H9 (cell line): ENCODE results near the gene ZFP69. TPM values are rescaled to one million over a fixed set of nuclear protein-coding genes. Genes with fewer than 3 reads are reported as not detected.

ENCODE experiments used
- DNase-seq: peaks from one replicate; pipeline ENCODE4 v3.0.0-alpha.2; 2017
- H2AFZ ChIP-seq: one replicate; pipeline ENCODE4 v1.6.1; 2013; ENCODE audit warnings: mild to moderate bottlenecking, low read length, control low read depth, moderate library complexity
- H2AK5ac ChIP-seq: 2 replicates; pipeline ENCODE4 v1.6.1; 2013; ENCODE audit warnings: low read length, control low read depth, mixed read lengths; ENCODE audit not compliant: insufficient read length
- H2BK120ac ChIP-seq: one replicate; pipeline ENCODE4 v1.6.1; 2013; ENCODE audit warnings: low read depth, mild to moderate bottlenecking, low read length, control low read depth, inconsistent platforms; ENCODE audit not compliant: poor library complexity, severe bottlenecking
- H2BK12ac ChIP-seq: 2 replicates; pipeline ENCODE4 v1.6.1; 2013; ENCODE audit warnings: low read length, control low read depth, mixed read lengths, low read depth; ENCODE audit not compliant: insufficient read length
- H2BK15ac ChIP-seq: 2 replicates; pipeline ENCODE4 v1.6.1; 2013; ENCODE audit warnings: low read depth, low read length, control low read depth
- H2BK20ac ChIP-seq: one replicate; pipeline ENCODE4 v1.6.1; 2013; ENCODE audit warnings: low read depth, mild to moderate bottlenecking, low read length, control low read depth, inconsistent platforms; ENCODE audit not compliant: poor library complexity, severe bottlenecking
- H2BK5ac ChIP-seq: 2 replicates; pipeline ENCODE4 v1.6.1; 2013; ENCODE audit warnings: low read length, control low read depth, mixed read lengths; ENCODE audit not compliant: insufficient read length
- H3K14ac ChIP-seq: 2 replicates; pipeline ENCODE4 v1.6.1; 2013; ENCODE audit warnings: low read length, control low read depth; ENCODE audit not compliant: insufficient read depth
- H3K18ac ChIP-seq: 2 replicates; pipeline ENCODE4 v1.6.1; 2013; ENCODE audit warnings: low read depth, mild to moderate bottlenecking, mixed read lengths, low read length, control low read depth; ENCODE audit not compliant: insufficient read length
- H3K23ac ChIP-seq: 2 replicates; pipeline ENCODE4 v1.6.1; 2013; ENCODE audit warnings: low read length, control low read depth, mixed read lengths, low read depth; ENCODE audit not compliant: insufficient read length
- H3K23me2 ChIP-seq: 2 replicates; pipeline ENCODE4 v1.6.1; 2013; ENCODE audit warnings: low read depth, mild to moderate bottlenecking, mixed read lengths, low read length, control low read depth; ENCODE audit not compliant: insufficient read length, poor library complexity, severe bottlenecking
- H3K27ac ChIP-seq: 2 replicates; pipeline ENCODE4 v1.5.1; 2013; ENCODE audit warnings: low read length, control low read depth, mixed read lengths, low read depth; ENCODE audit not compliant: insufficient read length
- H3K27me3 ChIP-seq: 2 replicates; pipeline ENCODE4 v1.6.1; 2013; ENCODE audit warnings: low read length, control low read depth, inconsistent platforms; ENCODE audit not compliant: insufficient read depth
- H3K4ac ChIP-seq: 2 replicates; pipeline ENCODE4 v1.6.1; 2013; ENCODE audit warnings: low read depth, mild to moderate bottlenecking, control low read depth, inconsistent platforms, low read length, moderate library complexity
- H3K4me1 ChIP-seq: 2 replicates; pipeline ENCODE4 v1.6.1; 2013; ENCODE audit warnings: low read length, control low read depth, inconsistent platforms; ENCODE audit not compliant: insufficient read depth
- H3K4me2 ChIP-seq: 2 replicates; pipeline ENCODE4 v1.6.1; 2013; ENCODE audit warnings: low read length, control low read depth, mixed read lengths; ENCODE audit not compliant: insufficient read length, insufficient read depth
- H3K56ac ChIP-seq: 2 replicates; pipeline ENCODE4 v1.6.1; 2013; ENCODE audit warnings: low read depth, mild to moderate bottlenecking, mixed read lengths, low read length, control low read depth; ENCODE audit not compliant: insufficient read length
- H3K79me1 ChIP-seq: 2 replicates; pipeline ENCODE4 v1.6.1; 2013; ENCODE audit warnings: low read depth, mild to moderate bottlenecking, moderate library complexity, low read length, control low read depth, inconsistent platforms; ENCODE audit not compliant: insufficient read depth, poor library complexity, severe bottlenecking
- H3K79me2 ChIP-seq: 2 replicates; pipeline ENCODE4 v1.6.1; 2013; ENCODE audit warnings: low read length, control low read depth, inconsistent platforms; ENCODE audit not compliant: insufficient read depth
- H3K9ac ChIP-seq: 2 replicates; pipeline ENCODE4 v1.6.1; 2013; ENCODE audit warnings: low read length, control low read depth, mixed read lengths; ENCODE audit not compliant: insufficient read length; ENCODE audit errors: extremely low read depth
- H3K9me3 ChIP-seq: one replicate; pipeline ENCODE4 v1.6.1; 2013; ENCODE audit warnings: low read depth, low read length, inconsistent platforms; ENCODE audit not compliant: control insufficient read depth
- H3T11ph ChIP-seq: one replicate; pipeline ENCODE4 v1.6.1; 2013; ENCODE audit warnings: mild to moderate bottlenecking, low read length, control low read depth, inconsistent platforms
- H4K20me1 ChIP-seq: one replicate; pipeline ENCODE4 v1.6.1; 2013; ENCODE audit not compliant: control insufficient read depth, insufficient read length, insufficient read depth
- H4K5ac ChIP-seq: 2 replicates; pipeline ENCODE4 v1.6.1; 2013; ENCODE audit warnings: low read depth, mild to moderate bottlenecking, mixed read lengths, low read length, control low read depth; ENCODE audit not compliant: insufficient read length
- H4K8ac ChIP-seq: replicated peaks from 2 replicates; pipeline ENCODE4 v1.6.1; 2013; ENCODE audit warnings: low read length, control low read depth, mixed read lengths, low read depth; ENCODE audit not compliant: insufficient read length
- H4K91ac ChIP-seq: 2 replicates; pipeline ENCODE4 v1.6.1; 2013; ENCODE audit warnings: low read depth, mild to moderate bottlenecking, moderate library complexity, mixed read lengths, low read length, control low read depth; ENCODE audit not compliant: insufficient read length
- H3K27ac Mint-ChIP-seq, 3 experiments: 2 replicates in 2 of 3; 3 replicates in 1 of 3; pipeline ENCODE4 v1.8.0; 2020 to 2021; ENCODE audit warnings: mixed read lengths in 3 of 3, mild to moderate bottlenecking in 1 of 3, moderate library complexity in 1 of 3
- H3K27me3 Mint-ChIP-seq: 2 replicates; pipeline ENCODE4 v1.8.0; 2021; ENCODE audit warnings: low read depth, mild to moderate bottlenecking, moderate library complexity, mixed read lengths
- H3K36me3 Mint-ChIP-seq, 3 experiments: 2 replicates in 2 of 3; 3 replicates in 1 of 3; pipeline ENCODE4 v1.8.0; 2020 to 2021; ENCODE audit warnings: low read depth in 3 of 3, mixed read lengths in 3 of 3; ENCODE audit not compliant: insufficient read depth in 1 of 3
- H3K4me1 Mint-ChIP-seq, 2 experiments: 2 replicates each; pipeline ENCODE4 v1.8.0; 2020; ENCODE audit warnings: mixed read lengths in 2 of 2
- H3K4me3 Mint-ChIP-seq, 2 experiments: 2 replicates in 1 of 2; 3 replicates in 1 of 2; pipeline ENCODE4 v1.8.0; 2020 to 2021; ENCODE audit warnings: mild to moderate bottlenecking in 2 of 2, mixed read lengths in 2 of 2, moderate library complexity in 1 of 2
- H3K9me3 Mint-ChIP-seq, 2 experiments: 2 replicates in 1 of 2; 3 replicates in 1 of 2; pipeline ENCODE4 v1.8.0; 2020; ENCODE audit warnings: mild to moderate bottlenecking in 2 of 2, mixed read lengths in 2 of 2, moderate library complexity in 1 of 2
- WGBS: extraction: QIAGEN DNeasy Blood & Tissue Kit; methylation state at CpG from one replicate; pipeline ENCODE4 v1.1.7; 2013; ENCODE audit warnings: missing lambda C conversion rate, low lambda C conversion rate, mixed read lengths; ENCODE audit not compliant: insufficient read length; ENCODE audit errors: extremely low coverage; 5-methylcytosine and 5-hydroxymethylcytosine counted together
- total RNA-seq: library from RNA; stranded (reverse); gene quantifications from 2 replicates; pipeline ENCODE4 v1.2.1, GENCODE V29; 2021
- TF ChIP-seq, protein P1 (sequence below): fragments of 200-600 bp; sonication (generic); conservative IDR thresholded peaks from 3 replicates; pipeline ENCODE4 v1.8.0; 2021; ENCODE audit warnings: antibody characterized with exemption, mild to moderate bottlenecking

The ZFP69 gene
- total RNA-seq, 1 experiment from 2014 or later, result 6.8 TPM

DNA sequence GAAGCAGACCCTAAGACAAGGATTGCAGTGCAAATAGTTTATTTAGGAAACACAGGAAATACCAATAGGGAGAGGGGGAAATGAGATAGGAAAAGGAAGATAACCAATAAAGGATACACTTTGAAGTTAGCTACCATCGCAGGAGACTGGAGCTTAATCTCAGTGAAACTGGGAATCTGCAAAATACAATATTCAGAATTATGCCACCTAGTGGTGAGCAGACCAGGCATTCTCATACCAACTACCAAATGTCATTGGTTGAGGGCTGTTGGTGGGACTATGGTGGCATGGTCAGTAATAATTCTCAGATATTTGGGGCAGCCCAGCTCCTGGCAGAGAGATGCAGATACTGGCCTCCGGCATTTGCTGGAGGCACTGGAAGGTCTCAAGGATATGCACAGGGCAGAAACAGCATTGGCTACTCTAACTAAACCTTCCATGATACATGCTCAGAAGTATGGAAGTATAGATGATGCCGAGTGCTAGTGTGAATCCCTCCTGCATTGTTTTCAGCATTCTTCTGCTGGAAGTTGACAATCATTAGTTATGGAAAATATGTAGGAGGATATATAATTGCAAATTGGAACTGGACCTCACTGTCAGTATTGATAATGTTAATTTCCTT lies 38.6 kb upstream of the ZFP69 start:
- Histone ChIP-seq H3K23ac (no peak overlapping the region), H2BK15ac (no peak overlapping the region), H2BK120ac (no peak overlapping the region), H3K14ac (no peak overlapping the region), H3K9ac (no peak overlapping the region), H3K79me1 (no peaks in the 10 kb centered on the region), H3T11ph (no peak overlapping the region), H3K56ac (no peak overlapping the region), H2AK5ac (no peak overlapping the region), H3K4me2 (no peak overlapping the region), H2BK20ac (no peak overlapping the region), H4K5ac (no peak overlapping the region), H3K27ac (no peak overlapping the region), H3K9me3 (no peaks in the 10 kb centered on the region), H4K20me1 (no peaks in the 10 kb centered on the region), H2BK5ac (no peak overlapping the region), H3K79me2 (no peaks in the 10 kb centered on the region), H3K27me3 (no peaks in the 10 kb centered on the region), H3K4me1 (no peaks in the 10 kb centered on the region), H4K8ac (no peak overlapping the region), H3K23me2 (no peaks in the 10 kb centered on the region), H2BK12ac (no peak overlapping the region), H4K91ac (no peak overlapping the region), H3K4ac (no peak overlapping the region), H3K18ac (no peak overlapping the region), H2AFZ (no peak overlapping the region)
- H3K27ac Mint-ChIP-seq, result no peak overlapping the region
- no peak for DNase-seq
- H3K36me3 Mint-ChIP-seq, result no peaks in the 10 kb centered on the region
- no peaks in the 10 kb centered on the region; a peak in 1 of 5 replicates for H3K9me3 Mint-ChIP-seq
- TF ChIP-seq, protein P1, sequence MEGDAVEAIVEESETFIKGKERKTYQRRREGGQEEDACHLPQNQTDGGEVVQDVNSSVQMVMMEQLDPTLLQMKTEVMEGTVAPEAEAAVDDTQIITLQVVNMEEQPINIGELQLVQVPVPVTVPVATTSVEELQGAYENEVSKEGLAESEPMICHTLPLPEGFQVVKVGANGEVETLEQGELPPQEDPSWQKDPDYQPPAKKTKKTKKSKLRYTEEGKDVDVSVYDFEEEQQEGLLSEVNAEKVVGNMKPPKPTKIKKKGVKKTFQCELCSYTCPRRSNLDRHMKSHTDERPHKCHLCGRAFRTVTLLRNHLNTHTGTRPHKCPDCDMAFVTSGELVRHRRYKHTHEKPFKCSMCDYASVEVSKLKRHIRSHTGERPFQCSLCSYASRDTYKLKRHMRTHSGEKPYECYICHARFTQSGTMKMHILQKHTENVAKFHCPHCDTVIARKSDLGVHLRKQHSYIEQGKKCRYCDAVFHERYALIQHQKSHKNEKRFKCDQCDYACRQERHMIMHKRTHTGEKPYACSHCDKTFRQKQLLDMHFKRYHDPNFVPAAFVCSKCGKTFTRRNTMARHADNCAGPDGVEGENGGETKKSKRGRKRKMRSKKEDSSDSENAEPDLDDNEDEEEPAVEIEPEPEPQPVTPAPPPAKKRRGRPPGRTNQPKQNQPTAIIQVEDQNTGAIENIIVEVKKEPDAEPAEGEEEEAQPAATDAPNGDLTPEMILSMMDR, result peak; percentile 76
- H3K4me1 Mint-ChIP-seq, result no peaks in the 10 kb centered on the region
- H3K27me3 Mint-ChIP-seq, result 0 out of 2 replicates have a peak, but pooled peaks cover 2% of the 10 kb centered on the region
- no CpG with 5 or more reads among the region's 3 CpGs for WGBS
- H3K4me3 Mint-ChIP-seq, result no peak overlapping the region
